ENCODE measurements around the gene OLFM1. TPM values are rescaled to one million over a fixed set of nuclear protein-coding genes. Genes with fewer than 3 reads are reported as not detected.

OLFM1 gene
- total RNA-seq, 1 experiment from 2014 or later: 0.39 TPM

DNA sequence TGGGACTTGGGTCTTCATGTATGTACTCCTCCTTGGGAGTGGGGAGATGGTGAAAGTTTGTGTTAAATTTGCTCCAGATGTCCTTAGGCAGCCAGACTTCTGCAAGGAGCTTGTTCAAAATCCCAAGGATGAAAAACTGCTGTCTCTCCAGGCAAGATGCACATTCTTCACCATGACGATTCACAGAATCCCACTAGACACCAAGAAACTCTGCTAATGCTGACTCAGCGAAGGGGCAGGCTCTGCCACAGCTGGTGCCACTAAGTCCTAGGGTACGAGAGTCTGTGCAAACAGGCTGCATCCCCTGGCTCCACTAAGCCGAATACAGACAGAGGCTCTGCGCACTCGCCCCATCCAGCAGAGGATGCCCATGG is 71.1 kb downstream of the OLFM1 start:
- CTCF ChIA-PET: no interaction called here
- H3K36me3 ChIP-seq (ENCODE audit: control insufficient read depth, insufficient read depth, low read length): no peaks in the 10 kb centered on the region
- no peaks in the 10 kb centered on the region for H3K9me3 ChIP-seq (ENCODE audit: control insufficient read depth, insufficient read depth, low read depth, low read length)
- intact Hi-C loops (cut with micrococcal nuclease; ENCODE audit: unreplicated experiment): no loop called here
- H3K4me3 ChIP-seq (ENCODE audit: low read depth in 2 of 2, low read length in 2 of 2): no peak overlapping the region
- in situ Hi-C loops (cut with HindIII; ENCODE audit: low pct_unique_long_range_greater_than_20kb, low sequenced_read_pairs): no loop called here
- ATAC-seq (no peak), DNase-seq (ENCODE audit: low read depth, low spot score) (no peak)
- H3K4me1 ChIP-seq (ENCODE audit: control insufficient read depth, insufficient read depth, low read length): no peaks in the 10 kb centered on the region
- no peak overlapping the region for H3K27ac ChIP-seq (ENCODE audit: low read length)
- TF ChIP-seq, protein P1, sequence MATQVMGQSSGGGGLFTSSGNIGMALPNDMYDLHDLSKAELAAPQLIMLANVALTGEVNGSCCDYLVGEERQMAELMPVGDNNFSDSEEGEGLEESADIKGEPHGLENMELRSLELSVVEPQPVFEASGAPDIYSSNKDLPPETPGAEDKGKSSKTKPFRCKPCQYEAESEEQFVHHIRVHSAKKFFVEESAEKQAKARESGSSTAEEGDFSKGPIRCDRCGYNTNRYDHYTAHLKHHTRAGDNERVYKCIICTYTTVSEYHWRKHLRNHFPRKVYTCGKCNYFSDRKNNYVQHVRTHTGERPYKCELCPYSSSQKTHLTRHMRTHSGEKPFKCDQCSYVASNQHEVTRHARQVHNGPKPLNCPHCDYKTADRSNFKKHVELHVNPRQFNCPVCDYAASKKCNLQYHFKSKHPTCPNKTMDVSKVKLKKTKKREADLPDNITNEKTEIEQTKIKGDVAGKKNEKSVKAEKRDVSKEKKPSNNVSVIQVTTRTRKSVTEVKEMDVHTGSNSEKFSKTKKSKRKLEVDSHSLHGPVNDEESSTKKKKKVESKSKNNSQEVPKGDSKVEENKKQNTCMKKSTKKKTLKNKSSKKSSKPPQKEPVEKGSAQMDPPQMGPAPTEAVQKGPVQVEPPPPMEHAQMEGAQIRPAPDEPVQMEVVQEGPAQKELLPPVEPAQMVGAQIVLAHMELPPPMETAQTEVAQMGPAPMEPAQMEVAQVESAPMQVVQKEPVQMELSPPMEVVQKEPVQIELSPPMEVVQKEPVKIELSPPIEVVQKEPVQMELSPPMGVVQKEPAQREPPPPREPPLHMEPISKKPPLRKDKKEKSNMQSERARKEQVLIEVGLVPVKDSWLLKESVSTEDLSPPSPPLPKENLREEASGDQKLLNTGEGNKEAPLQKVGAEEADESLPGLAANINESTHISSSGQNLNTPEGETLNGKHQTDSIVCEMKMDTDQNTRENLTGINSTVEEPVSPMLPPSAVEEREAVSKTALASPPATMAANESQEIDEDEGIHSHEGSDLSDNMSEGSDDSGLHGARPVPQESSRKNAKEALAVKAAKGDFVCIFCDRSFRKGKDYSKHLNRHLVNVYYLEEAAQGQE (IDR thresholded peaks at IDR 0.05; ENCODE audit: insufficient read depth in 1 of 2, low read depth in 2 of 2, low read length in 1 of 2): no peak
- TF ChIP-seq POLR2AphosphoS5 (IDR thresholded peaks at IDR 0.05; ENCODE audit: low read depth, low read length) (no peak), TCF7L2 (IDR thresholded peaks at IDR 0.05; ENCODE audit: low read depth, low read length) (no peak), CTCF (IDR thresholded peaks at IDR 0.05) (no peak), SIN3A (IDR thresholded peaks at IDR 0.05; ENCODE audit: borderline replicate concordance, insufficient read depth, low read depth, low read length) (no peak)
- peaks cover 3% of the 10 kb centered on the region; the same call in 1 of the 2 replicates for H3K27me3 ChIP-seq (ENCODE audit: control insufficient read depth, insufficient read depth, low read length)
- POLR2A ChIA-PET: no interaction called here
- no TSS peak for BruUV-seq (replicated peaks)

- intact Hi-C loops (cut with micrococcal nuclease; ENCODE audit: unreplicated experiment) (no loop called here), in situ Hi-C loops (cut with HindIII; ENCODE audit: low pct_unique_long_range_greater_than_20kb, low sequenced_read_pairs) (no loop called here)
Observed at GRCh38 chr9:135159801-135160200, 72.3 kb downstream of the OLFM1 start.

More at GRCh38 chr9:135159801-135160200, 72.3 kb downstream of the OLFM1 start:
- no TSS peak for BruUV-seq (replicated peaks)
- Histone ChIP-seq H3K4me1 (ENCODE audit: control insufficient read depth, insufficient read depth, low read length) (no peaks in the 10 kb centered on the region), H3K36me3 (ENCODE audit: control insufficient read depth, insufficient read depth, low read length) (no peaks in the 10 kb centered on the region), H3K27ac (ENCODE audit: low read length) (no peak overlapping the region), H3K4me3 (ENCODE audit: low read depth in 2 of 2, low read length in 2 of 2) (no peak overlapping the region), H3K9me3 (ENCODE audit: control insufficient read depth, insufficient read depth, low read depth, low read length) (no peaks in the 10 kb centered on the region), H3K27me3 (ENCODE audit: control insufficient read depth, insufficient read depth, low read length) (peaks cover 3% of the 10 kb centered on the region; the same call in 1 of the 2 replicates)
- CTCF ChIA-PET: no interaction called here
- DNase-seq (ENCODE audit: low read depth, low spot score) (no peak), ATAC-seq (no peak)
- POLR2A ChIA-PET: no interaction called here
- no peak for TF ChIP-seq SIN3A (IDR thresholded peaks at IDR 0.05; ENCODE audit: borderline replicate concordance, insufficient read depth, low read depth, low read length)
- no peak for TF ChIP-seq TCF7L2 (IDR thresholded peaks at IDR 0.05; ENCODE audit: low read depth, low read length)
- no peak for TF ChIP-seq CTCF (IDR thresholded peaks at IDR 0.05)
- no peak for TF ChIP-seq POLR2AphosphoS5 (IDR thresholded peaks at IDR 0.05; ENCODE audit: low read depth, low read length)
- TF ChIP-seq, protein P1 (IDR thresholded peaks at IDR 0.05; ENCODE audit: insufficient read depth in 1 of 2, low read depth in 2 of 2, low read length in 1 of 2): no peak

Data from Panc1 (cell line).